Pons (tissue), 1 donor: ENCODE data around the gene DGAT2L6.

Experiments
- DNase-seq: peaks from one replicate; pipeline ENCODE4 v3.0.0-alpha.2; 2016; ENCODE audit warnings: low spot score

Gene DGAT2L6

GRCh38 chrX:70176938-70177533, at the start of gene DGAT2L6:
TSS of gene DGAT2L6 (plus strand) at chrX:70177483. CDS start at chrX:70177583, 100 bp downstream.
- no peak for DNase-seq

DNA sequence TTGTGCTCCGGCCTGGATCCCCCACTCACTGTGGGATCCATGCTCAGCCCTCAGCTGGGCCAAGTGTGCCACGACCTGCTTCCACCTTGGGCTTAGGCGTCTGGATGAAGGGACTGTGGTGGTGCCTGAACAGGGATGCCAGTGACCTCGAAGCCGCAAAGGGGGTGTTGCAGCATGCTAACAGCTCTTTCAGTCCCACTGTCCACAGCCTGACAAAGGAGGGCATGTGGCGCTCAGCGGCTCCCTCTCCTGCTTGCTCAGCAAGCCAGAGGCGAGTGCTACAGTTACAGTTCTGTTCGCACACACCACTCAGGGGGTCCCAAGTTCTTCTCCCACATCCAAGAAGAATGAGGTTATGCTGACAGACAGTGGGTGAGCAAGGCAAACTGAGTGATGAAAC, 49.2 kb upstream of the DGAT2L6 start:
- DNase-seq, result no peak

DNA sequence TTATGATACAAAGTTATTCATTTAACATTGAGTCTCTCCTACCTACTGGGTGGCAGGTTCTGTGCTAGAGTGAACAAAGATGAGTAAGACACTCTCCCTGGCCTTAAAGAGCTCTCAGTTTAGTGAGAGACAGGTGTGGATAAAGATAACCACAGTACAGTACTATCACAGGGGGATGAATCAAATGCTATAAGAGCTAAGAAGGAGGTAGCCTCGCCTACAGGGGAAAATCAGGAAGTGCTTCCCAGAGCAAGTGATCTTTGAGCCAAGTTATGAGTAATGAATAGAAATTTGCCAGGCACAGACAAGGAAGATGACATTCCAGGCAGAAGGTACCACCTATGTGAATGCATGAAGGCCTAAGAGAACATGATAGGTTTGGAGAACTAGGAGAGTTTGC, 47.5 kb upstream of the DGAT2L6 start:
- DNase-seq, result no peak

DNA sequence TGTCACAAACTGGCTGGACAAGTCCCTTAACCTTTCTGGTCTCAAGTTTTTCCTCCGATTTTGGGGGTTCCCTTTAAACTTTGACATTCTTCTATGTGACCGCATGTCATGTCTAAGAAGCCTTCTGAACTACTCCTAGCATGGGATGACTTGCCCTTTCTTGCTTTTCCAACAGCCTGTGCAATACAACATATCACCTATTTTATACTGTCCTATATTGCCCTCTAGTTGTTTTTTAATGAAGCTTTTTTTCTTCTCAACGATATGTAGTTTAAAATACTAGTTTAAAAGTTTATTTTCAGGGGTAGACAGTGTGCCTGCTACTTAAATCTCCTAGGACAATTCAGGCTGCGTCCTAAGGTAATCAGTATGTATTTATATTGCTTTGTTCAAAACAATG, 45.1 kb upstream of the DGAT2L6 start:
- peak; percentile 1 for DNase-seq

DNA sequence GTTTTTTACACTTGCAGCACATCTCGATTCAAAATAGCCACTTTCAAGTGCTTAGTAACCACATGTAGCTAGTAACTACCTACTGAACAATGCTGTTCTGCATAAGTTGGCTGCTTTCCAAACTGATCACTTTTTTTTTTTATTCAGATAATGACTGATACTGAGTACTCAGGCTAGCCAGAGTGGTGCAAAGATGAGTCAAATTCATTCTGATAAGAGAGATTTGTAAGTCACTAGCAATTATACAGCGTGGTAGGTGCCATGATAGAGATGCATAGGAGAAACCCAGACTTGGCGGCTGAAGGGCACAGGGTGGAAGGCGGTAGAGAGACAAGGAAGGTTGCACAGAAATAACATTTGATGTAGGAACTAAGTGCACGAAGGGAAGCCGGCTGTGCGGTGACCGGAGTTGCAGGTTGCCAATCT, 44.4 kb upstream of the DGAT2L6 start:
- DNase-seq, result no peak

DNA sequence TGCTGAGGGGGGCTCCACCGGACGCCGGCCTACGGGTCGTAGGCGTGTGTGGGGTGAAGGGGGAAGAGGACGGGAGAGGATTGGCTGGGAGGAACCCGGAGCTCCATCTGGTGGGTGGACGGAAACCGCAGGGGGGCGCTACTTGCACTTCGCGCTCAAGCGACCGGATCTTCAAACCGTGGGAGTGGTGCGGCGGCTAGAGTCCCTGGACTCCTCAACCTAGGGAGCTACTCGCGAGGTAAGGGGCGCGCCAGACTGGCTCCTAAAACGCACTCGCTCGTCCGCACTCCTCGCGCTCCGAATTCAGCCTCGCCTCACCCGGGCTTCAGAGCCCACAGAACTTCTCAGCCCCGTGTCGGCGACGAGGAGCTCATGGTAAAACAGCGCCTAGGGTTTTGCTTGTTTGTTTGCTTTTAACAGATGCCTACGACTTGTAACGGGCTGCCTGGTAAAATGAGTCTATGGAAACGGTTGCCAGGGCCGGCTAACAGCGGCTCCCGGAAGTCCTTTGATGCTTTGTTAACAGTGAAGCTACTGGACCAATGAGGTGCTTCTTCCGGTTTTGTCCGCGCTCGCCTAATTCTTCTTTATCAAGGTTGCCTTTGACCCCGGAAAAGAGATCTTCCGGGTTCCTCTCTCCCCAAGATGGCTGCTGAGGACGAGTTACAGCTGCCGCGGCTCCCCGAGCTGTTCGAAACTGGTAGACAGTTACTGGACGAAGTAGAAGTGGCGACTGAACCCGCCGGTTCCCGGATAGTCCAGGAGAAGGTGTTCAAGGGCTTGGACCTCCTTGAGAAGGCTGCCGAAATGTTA, 43.8 kb upstream of the DGAT2L6 start, which contains the start of gene IGBP1:
TSS of gene IGBP1 (plus strand) at position 145 of the 813 bp plus-strand sequence. CDS start at position 646, 501 bp downstream.
- DNase-seq, result peak; percentile 93

DNA sequence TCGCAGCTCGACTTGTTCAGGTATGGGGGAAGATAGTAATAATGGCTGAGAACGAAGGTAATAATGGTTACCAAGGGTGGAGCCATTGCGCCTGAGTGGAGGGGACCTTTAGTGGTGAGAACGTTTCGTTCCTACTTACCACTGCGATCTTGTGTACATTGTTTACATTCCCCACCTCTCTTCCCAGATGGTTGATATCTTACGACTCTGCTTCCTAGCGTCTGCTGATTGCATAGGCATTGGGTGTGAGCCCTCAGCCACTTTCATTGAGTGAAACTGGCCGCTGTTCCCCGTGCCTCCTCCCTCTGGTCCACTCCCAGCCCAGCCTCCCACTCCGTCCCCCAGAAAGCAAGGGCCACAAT, 43.2 kb upstream of the DGAT2L6 start:
- no peak for DNase-seq

DNA sequence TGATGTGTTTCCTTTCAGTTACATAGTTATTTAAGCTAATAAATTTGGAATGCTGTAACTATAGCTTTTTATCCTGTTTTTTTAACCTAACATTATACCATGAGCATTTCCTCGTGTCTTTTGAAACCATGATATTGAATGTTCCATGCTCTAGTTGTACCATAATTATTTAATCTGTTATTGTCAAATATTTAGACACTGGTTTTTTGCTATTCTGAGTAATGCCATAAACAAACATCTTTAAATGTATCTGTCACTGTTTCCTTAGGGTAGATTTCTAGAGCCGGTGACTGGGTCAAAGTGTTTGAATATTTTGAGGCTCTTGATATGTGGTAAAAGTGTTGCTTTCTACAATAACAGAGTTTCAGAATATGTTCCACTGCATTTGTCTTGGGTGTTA, 38.7 kb upstream of the DGAT2L6 start:
- no peak for DNase-seq

- DNase-seq, result peak; percentile 85
Observed at GRCh38 chrX:70139736-70140135, 37.5 kb upstream of the DGAT2L6 start.

DNA sequence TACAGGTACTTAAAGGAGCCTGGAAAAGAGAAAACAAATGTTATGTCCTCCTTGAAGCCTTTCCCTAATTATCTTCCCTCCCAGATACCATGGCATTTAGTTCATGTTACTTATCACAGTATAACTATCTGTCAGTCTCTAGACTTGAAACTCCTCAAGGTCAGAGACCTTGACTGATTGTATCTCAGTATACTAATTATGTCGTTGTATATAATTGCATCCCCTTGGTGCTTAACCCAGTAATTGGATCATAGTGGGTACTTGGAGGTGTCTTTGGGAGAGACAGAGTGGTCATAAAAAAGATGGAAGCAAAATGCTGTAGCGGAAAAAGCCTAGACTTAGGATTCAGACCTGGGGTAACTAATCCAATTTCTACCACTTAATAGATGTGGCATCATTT, 35.9 kb upstream of the DGAT2L6 start:
- no peak for DNase-seq

DNA sequence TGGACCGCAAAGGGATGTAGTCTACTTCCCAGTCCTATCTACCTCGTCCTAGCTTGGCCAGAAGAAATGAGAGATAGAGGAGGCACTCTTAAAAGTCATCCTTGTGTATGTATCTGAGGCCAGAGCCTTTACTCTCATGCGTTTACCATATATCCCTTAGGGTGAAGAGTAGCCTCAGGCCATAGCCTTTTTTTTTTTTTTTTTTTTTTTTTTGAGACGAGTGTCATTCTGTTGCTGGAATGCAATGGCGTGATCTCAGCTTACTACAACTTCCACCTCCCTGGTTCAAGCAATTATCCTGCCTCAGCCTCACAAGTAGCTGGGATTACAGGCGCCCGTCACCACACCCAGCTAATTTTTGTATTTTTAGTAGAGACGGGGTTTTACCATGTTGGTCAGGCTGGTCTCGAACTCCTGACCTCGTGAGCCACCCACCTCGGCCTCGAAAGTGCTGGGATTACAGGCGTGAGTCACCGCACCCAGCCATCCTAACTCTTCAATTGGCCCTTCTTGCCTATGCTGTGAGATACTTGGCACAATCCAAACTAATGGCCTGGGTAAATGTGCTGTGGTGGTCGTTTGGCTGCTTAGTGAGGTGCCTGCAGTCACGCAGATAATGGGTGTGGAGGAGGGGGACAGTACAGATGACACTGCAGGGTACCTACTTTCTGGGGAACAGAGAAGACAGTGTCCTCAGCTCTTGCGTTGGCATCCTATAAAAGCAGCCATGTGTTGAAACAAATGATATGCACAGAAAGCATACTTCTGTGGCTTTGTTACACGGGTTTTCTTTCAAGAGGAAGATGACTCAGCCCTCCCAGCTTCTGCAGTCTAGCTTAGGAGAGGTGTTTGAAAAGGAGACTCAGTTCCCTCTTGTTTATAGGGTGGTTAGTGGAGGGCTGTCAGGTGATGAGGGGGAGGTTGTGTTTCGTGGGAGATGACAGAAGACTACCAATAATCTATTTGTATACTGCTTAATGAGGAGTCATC, 10.4 kb upstream of the DGAT2L6 start:
- DNase-seq, result no peak

DNA sequence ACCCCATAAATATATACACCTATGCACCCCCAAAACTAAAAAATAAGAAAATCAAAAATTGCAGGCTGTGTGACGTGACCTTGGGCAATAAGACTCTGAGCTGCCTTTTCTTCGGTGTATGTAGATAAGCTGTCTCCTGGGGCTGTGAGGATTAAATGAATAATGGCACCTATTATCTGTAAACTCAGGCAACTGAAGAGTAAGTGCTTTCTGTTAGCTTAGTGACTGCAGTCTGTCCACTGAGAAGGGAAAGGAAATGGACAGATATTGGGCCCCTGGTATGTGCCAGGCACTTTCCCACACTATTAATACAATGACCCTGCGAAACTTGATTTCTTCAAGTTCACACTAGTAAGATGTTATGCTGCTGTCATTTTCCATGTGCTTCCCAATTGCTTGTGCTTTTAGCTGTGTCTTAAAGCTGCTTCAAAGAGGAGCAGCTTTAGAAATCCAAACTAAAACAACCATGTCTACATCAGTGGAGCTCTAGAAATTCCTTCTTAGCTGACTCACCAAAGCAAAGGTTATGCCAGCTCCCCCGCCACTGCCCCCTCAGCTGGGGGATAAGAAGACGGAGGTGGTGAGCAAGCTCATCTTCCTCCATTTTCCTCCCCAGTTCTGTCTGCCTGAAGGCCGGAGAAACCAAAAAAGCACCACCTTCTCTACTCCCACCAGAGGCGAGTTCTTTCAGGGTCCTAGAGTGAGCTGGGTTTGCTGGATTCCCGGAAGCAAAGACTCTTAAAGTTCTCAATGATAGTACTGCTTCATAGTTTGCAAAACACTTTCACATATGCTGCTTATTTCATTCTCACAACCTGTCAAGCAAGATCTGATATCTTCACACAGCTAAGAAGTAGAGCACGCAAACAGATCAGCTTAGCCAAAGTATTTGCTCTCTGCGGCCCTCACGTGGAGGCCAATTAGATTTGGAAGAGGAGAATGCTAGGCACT, 8.8 kb upstream of the DGAT2L6 start:
- DNase-seq, result no peak

GRCh38 chrX:70169281-70169680, 8.0 kb upstream of the DGAT2L6 start:
- no peak for DNase-seq

GRCh38 chrX:70171624-70172023, 5.7 kb upstream of the DGAT2L6 start:
- DNase-seq, result peak; percentile 48

DNA sequence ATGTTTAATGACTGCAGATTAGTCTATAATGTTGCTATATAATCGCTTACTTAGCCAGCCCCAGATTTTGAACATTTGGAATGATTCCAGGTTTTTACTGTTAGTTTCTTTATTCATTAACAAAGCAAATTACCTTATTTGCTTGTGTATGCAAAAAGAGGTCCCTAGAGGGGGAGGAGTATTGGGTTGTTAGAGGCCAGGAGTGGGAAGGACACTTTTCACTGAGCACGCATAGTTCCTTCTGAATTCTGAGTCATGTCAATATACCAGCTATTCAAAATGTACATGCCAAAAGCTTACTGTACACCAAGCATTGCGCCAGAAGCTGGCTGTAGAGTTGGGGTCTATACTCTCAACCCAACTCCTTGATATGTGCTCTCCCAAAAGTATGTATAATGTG, 5.1 kb upstream of the DGAT2L6 start:
- DNase-seq, result no peak

GRCh38 chrX:70172964-70173363, 4.3 kb upstream of the DGAT2L6 start:
- DNase-seq, result no peak

DNA sequence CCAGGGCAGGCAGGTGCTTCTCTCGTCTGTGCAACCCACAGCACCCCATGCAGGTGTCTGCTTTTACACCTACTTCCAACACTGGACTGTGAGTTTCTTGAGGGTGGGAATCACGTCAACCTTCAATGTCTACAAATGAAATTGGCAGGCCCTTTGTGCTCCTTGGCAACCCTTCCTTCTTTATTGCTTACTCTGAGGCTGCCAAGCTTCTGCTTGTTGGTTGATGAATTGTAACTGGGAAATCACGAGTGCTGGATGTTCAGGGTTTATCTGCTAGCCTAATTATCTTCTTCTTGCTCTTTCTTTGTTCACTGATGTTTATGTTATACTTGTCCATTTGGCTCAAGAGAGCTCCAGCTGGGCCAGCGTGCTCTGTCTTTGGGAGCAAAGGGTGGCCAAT, 2.5 kb upstream of the DGAT2L6 start:
- DNase-seq, result no peak

- no peak for DNase-seq
Observed at GRCh38 chrX:70175338-70175737, 1.9 kb upstream of the DGAT2L6 start.

GRCh38 chrX:70183091-70183490, 5.8 kb downstream of the DGAT2L6 start:
- no peak for DNase-seq

DNA sequence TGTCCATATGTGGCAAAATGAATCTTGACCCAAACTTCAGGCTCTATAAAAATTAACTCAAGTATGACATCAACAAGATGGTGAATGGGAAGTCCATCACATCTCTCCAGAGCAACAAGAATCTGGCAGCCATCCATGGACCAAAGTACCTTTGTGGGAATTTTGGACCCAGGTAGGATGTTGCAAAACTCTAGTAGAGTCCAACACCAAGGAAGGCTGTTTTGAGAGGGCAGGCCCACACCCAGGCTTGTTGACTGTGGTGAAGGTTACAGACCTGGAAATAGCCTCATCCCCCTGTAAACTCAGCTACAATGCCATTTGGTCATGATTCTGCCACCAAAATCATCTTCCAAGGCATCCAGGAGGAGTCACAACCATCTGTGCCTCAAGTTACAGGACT, 12.9 kb downstream of the DGAT2L6 start:
- DNase-seq, result no peak
